ENCODE results near the gene TLE6. TPM values are rescaled to one million over a fixed set of nuclear protein-coding genes. Genes with fewer than 3 reads are reported as not detected.

The TLE6 gene
- total and polyA plus RNA-seq, 10 of the 15 experiments (the other 5 are each of a cell fraction or from before 2014, with no cell fraction given) = 2.7 to 13.8 (median 6.4) TPM

GRCh38 chr19:2944775-2945574, 32.4 kb upstream of the TLE6 start, which contains the start of gene ZNF77 (continued):
- TF ChIP-seq, protein P1, sequence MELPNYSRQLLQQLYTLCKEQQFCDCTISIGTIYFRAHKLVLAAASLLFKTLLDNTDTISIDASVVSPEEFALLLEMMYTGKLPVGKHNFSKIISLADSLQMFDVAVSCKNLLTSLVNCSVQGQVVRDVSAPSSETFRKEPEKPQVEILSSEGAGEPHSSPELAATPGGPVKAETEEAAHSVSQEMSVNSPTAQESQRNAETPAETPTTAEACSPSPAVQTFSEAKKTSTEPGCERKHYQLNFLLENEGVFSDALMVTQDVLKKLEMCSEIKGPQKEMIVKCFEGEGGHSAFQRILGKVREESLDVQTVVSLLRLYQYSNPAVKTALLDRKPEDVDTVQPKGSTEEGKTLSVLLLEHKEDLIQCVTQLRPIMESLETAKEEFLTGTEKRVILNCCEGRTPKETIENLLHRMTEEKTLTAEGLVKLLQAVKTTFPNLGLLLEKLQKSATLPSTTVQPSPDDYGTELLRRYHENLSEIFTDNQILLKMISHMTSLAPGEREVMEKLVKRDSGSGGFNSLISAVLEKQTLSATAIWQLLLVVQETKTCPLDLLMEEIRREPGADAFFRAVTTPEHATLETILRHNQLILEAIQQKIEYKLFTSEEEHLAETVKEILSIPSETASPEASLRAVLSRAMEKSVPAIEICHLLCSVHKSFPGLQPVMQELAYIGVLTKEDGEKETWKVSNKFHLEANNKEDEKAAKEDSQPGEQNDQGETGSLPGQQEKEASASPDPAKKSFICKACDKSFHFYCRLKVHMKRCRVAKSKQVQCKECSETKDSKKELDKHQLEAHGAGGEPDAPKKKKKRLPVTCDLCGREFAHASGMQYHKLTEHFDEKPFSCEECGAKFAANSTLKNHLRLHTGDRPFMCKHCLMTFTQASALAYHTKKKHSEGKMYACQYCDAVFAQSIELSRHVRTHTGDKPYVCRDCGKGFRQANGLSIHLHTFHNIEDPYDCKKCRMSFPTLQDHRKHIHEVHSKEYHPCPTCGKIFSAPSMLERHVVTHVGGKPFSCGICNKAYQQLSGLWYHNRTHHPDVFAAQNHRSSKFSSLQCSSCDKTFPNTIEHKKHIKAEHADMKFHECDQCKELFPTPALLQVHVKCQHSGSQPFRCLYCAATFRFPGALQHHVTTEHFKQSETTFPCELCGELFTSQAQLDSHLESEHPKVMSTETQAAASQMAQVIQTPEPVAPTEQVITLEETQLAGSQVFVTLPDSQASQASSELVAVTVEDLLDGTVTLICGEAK (IDR thresholded peaks at IDR 0.05; ENCODE audit: borderline replicate concordance) = no peak; the same call in 1 of the 2 replicates
- TF ChIP-seq, protein P2, sequence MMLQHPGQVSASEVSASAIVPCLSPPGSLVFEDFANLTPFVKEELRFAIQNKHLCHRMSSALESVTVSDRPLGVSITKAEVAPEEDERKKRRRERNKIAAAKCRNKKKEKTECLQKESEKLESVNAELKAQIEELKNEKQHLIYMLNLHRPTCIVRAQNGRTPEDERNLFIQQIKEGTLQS (IDR thresholded peaks at IDR 0.05; ENCODE audit: borderline replicate concordance, extremely low read depth, low read depth, low read length) = no peak
- TF ChIP-seq, protein P3, sequence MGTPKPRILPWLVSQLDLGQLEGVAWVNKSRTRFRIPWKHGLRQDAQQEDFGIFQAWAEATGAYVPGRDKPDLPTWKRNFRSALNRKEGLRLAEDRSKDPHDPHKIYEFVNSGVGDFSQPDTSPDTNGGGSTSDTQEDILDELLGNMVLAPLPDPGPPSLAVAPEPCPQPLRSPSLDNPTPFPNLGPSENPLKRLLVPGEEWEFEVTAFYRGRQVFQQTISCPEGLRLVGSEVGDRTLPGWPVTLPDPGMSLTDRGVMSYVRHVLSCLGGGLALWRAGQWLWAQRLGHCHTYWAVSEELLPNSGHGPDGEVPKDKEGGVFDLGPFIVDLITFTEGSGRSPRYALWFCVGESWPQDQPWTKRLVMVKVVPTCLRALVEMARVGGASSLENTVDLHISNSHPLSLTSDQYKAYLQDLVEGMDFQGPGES (IDR thresholded peaks at IDR 0.05) = peak; percentile 98
- TF ChIP-seq NFYB (IDR thresholded peaks at IDR 0.05; ENCODE audit: insufficient read depth, low read depth, low read length) (peak; percentile 100), BMI1 (IDR thresholded peaks at IDR 0.05; ENCODE audit: borderline replicate concordance) (no peak), TCF7 (IDR thresholded peaks at IDR 0.05; ENCODE audit: borderline replicate concordance) (no peak)
- TF ChIP-seq, protein P4, sequence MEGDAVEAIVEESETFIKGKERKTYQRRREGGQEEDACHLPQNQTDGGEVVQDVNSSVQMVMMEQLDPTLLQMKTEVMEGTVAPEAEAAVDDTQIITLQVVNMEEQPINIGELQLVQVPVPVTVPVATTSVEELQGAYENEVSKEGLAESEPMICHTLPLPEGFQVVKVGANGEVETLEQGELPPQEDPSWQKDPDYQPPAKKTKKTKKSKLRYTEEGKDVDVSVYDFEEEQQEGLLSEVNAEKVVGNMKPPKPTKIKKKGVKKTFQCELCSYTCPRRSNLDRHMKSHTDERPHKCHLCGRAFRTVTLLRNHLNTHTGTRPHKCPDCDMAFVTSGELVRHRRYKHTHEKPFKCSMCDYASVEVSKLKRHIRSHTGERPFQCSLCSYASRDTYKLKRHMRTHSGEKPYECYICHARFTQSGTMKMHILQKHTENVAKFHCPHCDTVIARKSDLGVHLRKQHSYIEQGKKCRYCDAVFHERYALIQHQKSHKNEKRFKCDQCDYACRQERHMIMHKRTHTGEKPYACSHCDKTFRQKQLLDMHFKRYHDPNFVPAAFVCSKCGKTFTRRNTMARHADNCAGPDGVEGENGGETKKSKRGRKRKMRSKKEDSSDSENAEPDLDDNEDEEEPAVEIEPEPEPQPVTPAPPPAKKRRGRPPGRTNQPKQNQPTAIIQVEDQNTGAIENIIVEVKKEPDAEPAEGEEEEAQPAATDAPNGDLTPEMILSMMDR (IDR thresholded peaks at IDR 0.05 in 2 of 3, conservative IDR thresholded peaks at IDR 0.05 in 1 of 3; ENCODE audit: control insufficient read depth in 2 of 3, extremely low read depth in 1 of 3, insufficient read depth in 1 of 3, low read depth in 3 of 3, low read length in 3 of 3) = no peak

All from GM12878 (cell line).